Stomach (tissue), 9 donors: ENCODE data around the gene ZNF599. TPM values are rescaled to one million over a fixed set of nuclear protein-coding genes. Genes with fewer than 3 reads are reported as not detected.

Source experiments
- DNase-seq, 2 donors: peaks; one replicate each; pipeline versions ENCODE4 v3.0.0 to v3.0.0-alpha.2; 2013 to 2019
- H3K27ac ChIP-seq, 5 donors: fragments of 200-600 bp in 4 of 5; sonication (generic) in 4 of 5; one replicate each; pipeline ENCODE4 v1.5.1; 2013 to 2019; ENCODE audit warnings: mild to moderate bottlenecking in 1 of 5, moderate library complexity in 1 of 5
- H3K27me3 ChIP-seq, 3 donors: fragments of 200-600 bp; sonication (generic); one replicate each; pipeline ENCODE4 v1.5.1; 2017 to 2019; ENCODE audit warnings: mixed run types in 1 of 3
- H3K36me3 ChIP-seq, 4 donors: fragments of 200-600 bp; sonication (generic); 1 replicate in 3 of 4; 2 replicates in 1 of 4; pipeline ENCODE4 v1.5.1; 2016 to 2019
- H3K4me1 ChIP-seq, 4 donors: fragments of 200-600 bp; sonication (generic); one replicate each; pipeline ENCODE4 v1.5.1; 2016 to 2019
- H3K4me3 ChIP-seq, 4 donors: fragments of 200-600 bp; sonication (generic) in 3 of 4; one replicate each; pipeline ENCODE4 v1.5.1; 2016 to 2019; ENCODE audit warnings: mild to moderate bottlenecking in 1 of 4
- H3K9me3 ChIP-seq, 4 donors: fragments of 200-600 bp; sonication (generic); one replicate each; pipeline ENCODE4 v1.5.1; 2016 to 2019
- CTCF ChIP-seq, 7 experiments: fragments of 450-650 bp in 4 of 7; fragments of 200-600 bp in 3 of 7; sonication (generic) in 3 of 7; IDR thresholded peaks; one replicate each; pipeline ENCODE4 v1.5.1; 2016 to 2019; ENCODE audit warnings: antibody characterized with exemption in 7 of 7, control low read depth in 2 of 7, mild to moderate bottlenecking in 1 of 7
- EP300 ChIP-seq: sonication (generic); formaldehyde crosslinking; IDR thresholded peaks from one replicate; pipeline ENCODE4 v1.6.1; 2017; ENCODE audit warnings: antibody characterized with exemption
- POLR2A ChIP-seq, 4 donors: fragments of 450-650 bp; IDR thresholded peaks; one replicate each; pipeline ENCODE4 v1.6.1; 2016; ENCODE audit warnings: antibody characterized with exemption in 4 of 4, control low read depth in 2 of 4, mild to moderate bottlenecking in 1 of 4, moderate library complexity in 1 of 4
- POLR2AphosphoS5 ChIP-seq, 3 donors: sonication (generic); formaldehyde crosslinking; IDR thresholded peaks; one replicate each; pipeline ENCODE4 v1.6.1; 2016; ENCODE audit warnings: antibody characterized with exemption in 3 of 3
- WGBS, 5 donors: extraction: QIAGEN DNeasy Blood & Tissue Kit in 3 of 5; methylation state at CpG; one replicate each; pipeline versions ENCODE4 v1.1.5 to v1.1.7; 2013 to 2018; 5-methylcytosine and 5-hydroxymethylcytosine counted together
- intact Hi-C: fragments of 100-400 bp; cut with DNase I; formaldehyde crosslinking; loops from one replicate; pipeline ENCODE4 v1.15.1; 2023; ENCODE audit warnings: low total_unique reads
- polyA plus RNA-seq, 3 donors: library from polyadenylated mRNA; stranded (reverse); fragments of 200-250 nt; gene quantifications; one replicate each; pipeline ENCODE4 v1.2.3, GENCODE V29; 2013
- total RNA-seq, 5 donors: library from RNA; depleted of rRNA; stranded (reverse); fragments of >200 nt; gene quantifications; one replicate each; pipeline versions ENCODE4 v1.1.0 to v1.2.3, GENCODE V29; 2014 to 2016
- donor health status: healthy with polysubstance abuse.
- donor health status: Bipolar disorder and iron deficiency.
- donor health status: healthy.

ZNF599 gene
- total and polyA plus RNA-seq, 8 donors = 0.58 to 6.7 (median 4.5) TPM; not detected in 1

GRCh38 chr19:34779652-34780051 lies 6.6 kb upstream of the ZNF599 start:
- no peak overlapping the region for H3K4me3 ChIP-seq
- no peak for TF ChIP-seq CTCF (IDR thresholded peaks at IDR 0.05)
- TF ChIP-seq POLR2AphosphoS5 (IDR thresholded peaks at IDR 0.05) = no peak
- WGBS, 5 donors = 63 to 80% (median 72%) methylated on average over 3 of the region's 3 CpGs
- H3K27ac ChIP-seq = no peak overlapping the region
- peaks cover 0 to 16% (median 0%) of the 10 kb centered on the region in 4 donors for H3K9me3 ChIP-seq
- intact Hi-C loops = no loop called here
- no peaks in the 10 kb centered on the region for H3K4me1 ChIP-seq
- peaks cover 0 to 6% (median 5%) of the 10 kb centered on the region in 3 donors for H3K27me3 ChIP-seq
- no peak for DNase-seq
- H3K36me3 ChIP-seq = no peaks in the 10 kb centered on the region

GRCh38 chr19:34778342-34778741 lies 5.3 kb upstream of the ZNF599 start:
- Histone ChIP-seq H3K9me3 (peaks cover 0 to 21% (median 0%) of the 10 kb centered on the region in 4 donors), H3K27ac (no peak overlapping the region), H3K27me3 (peaks cover 0 to 6% (median 5%) of the 10 kb centered on the region in 3 donors), H3K36me3 (no peaks in the 10 kb centered on the region), H3K4me3 (no peak overlapping the region), H3K4me1 (peaks cover 0 to 4% (median 0%) of the 10 kb centered on the region in 4 donors)
- intact Hi-C loops = no loop called here
- 72 to 83% (median 75%) methylated on average over 2 of the region's 2 CpGs for WGBS, 5 donors
- no peak for TF ChIP-seq POLR2AphosphoS5 (IDR thresholded peaks at IDR 0.05)
- no peak for TF ChIP-seq CTCF (IDR thresholded peaks at IDR 0.05)
- no peak for TF ChIP-seq POLR2A (IDR thresholded peaks at IDR 0.05)
- TF ChIP-seq EP300 = no peak
- DNase-seq = no peak

- no peak overlapping the region for H3K27ac ChIP-seq
- no peak for DNase-seq
- peaks cover 0 to 6% (median 5%) of the 10 kb centered on the region in 3 donors for H3K27me3 ChIP-seq
- H3K4me1 ChIP-seq = peaks cover 5 to 20% (median 14%) of the 10 kb centered on the region in 4 donors
- H3K9me3 ChIP-seq = peaks cover 0 to 21% (median 0%) of the 10 kb centered on the region in 4 donors
- H3K36me3 ChIP-seq = peaks cover 0 to 12% (median 5%) of the 10 kb centered on the region in 4 donors
- WGBS, 5 donors = 66 to 76% (median 68%) methylated on average over 2 of the region's 2 CpGs
- no peak overlapping the region for H3K4me3 ChIP-seq
- intact Hi-C loops = no loop called here
- no peak for TF ChIP-seq EP300
- no peak for TF ChIP-seq POLR2AphosphoS5 (IDR thresholded peaks at IDR 0.05)
- no peak for TF ChIP-seq CTCF (IDR thresholded peaks at IDR 0.05)
- no peak for TF ChIP-seq POLR2A (IDR thresholded peaks at IDR 0.05)
These were observed 1.8 kb upstream of the ZNF599 start for GRCh38 chr19:34774857-34775256.

- Histone ChIP-seq H3K27ac (peak overlapping the region in 3 of 5 donors; percentile 84 to 86 (median 85)), H3K9me3 (peaks cover 0 to 14% (median 0%) of the 10 kb centered on the region in 4 donors), H3K4me1 (peaks cover 5 to 20% (median 14%) of the 10 kb centered on the region in 4 donors), H3K4me3 (peak overlapping the region; percentile 66 to 94 (median 80)), H3K27me3 (peaks cover 0 to 6% (median 5%) of the 10 kb centered on the region in 3 donors), H3K36me3 (peaks cover 12 to 26% (median 18%) of the 10 kb centered on the region in 4 donors)
- DNase-seq = no peak
- TF ChIP-seq POLR2A (IDR thresholded peaks at IDR 0.05) (no peak), POLR2AphosphoS5 (IDR thresholded peaks at IDR 0.05) (no peak), CTCF (IDR thresholded peaks at IDR 0.05) (no peak), EP300 (no peak)
- 63 to 79% (median 66%) methylated on average over 2 of the region's 2 CpGs for WGBS, 5 donors
- intact Hi-C loops = no loop called here
These were observed 495 bp upstream of the ZNF599 start for GRCh38 chr19:34773555-34773864.
